A673 (cell line): ENCODE data around the gene TTC39B.

Experiments used
- CTCF ChIP-seq: fragments of 300-800, 200-600 bp; sonication (generic); conservative IDR thresholded peaks from 2 replicates; pipeline ENCODE4 v1.5.1; 2017; ENCODE audit warnings: low read depth, mild to moderate bottlenecking, antibody characterized with exemption, low read length, moderate library complexity, mixed read lengths
- EZH2 ChIP-seq: fragments of 200-600 bp; sonication (generic); IDR thresholded peaks from 2 replicates; pipeline ENCODE4 v1.6.1; 2017; ENCODE audit warnings: borderline replicate concordance, low read depth, mild to moderate bottlenecking, mixed read lengths, antibody characterized with exemption, low read length; ENCODE audit not compliant: poor library complexity, severe bottlenecking

GRCh38 chr9:15131094-15131493 is 175.9 kb downstream of the TTC39B start:
- TF ChIP-seq CTCF (no peak), EZH2 (no peak)
